ENCODE data around the gene PLVAP. TPM values are rescaled to one million over a fixed set of nuclear protein-coding genes. Genes with fewer than 3 reads are reported as not detected.

Gene PLVAP
- total RNA-seq, 1 experiment from 2014 or later: not detected

DNA sequence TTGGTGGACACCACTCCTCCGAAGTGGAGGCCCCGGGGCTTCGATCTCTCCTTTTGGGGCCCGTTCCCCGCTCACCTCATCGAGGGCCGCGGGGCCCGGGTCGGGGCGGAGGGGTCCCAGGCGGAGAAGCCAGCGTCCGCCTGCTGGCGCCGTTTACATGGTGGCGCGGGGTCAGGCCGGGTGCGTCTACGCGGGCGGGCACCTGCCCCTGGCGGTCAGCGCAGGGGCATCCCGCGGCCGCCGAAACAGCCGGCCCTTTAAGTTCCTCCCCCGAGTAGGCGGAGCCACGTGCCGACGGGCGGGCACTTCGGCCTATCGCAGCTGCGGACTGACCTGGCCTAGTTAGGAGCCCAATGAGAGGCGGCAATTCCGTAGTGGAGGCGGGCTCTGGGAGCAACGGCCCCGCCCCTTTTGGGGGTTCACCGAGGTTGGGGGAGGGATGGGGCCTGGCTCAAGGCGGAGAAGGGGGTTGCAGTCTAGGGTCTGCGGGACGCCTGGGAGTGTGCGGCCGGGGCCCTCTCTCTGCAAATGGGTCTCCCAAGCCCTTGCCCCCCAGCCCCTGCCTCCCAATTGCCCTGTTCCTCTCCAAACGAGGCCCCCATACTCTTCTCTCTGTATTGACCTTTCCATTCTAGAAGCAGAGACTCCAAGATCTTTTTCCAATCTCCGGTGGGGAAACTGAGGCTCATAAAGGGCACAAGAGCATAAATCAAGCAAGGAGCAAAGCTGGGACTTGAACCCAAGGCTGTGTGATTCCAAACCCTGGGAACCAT lies 73.8 kb downstream of the PLVAP start, which contains the start of gene ABHD8 (continued):
- peak; percentile 82 for TF ChIP-seq FOXK1 (CRISPR knock-in tag; IDR thresholded peaks at IDR 0.05)
- peak; percentile 99 for TF ChIP-seq SP1 (CRISPR knock-in tag; conservative IDR thresholded peaks at IDR 0.05)
- peak; percentile 87 for TF ChIP-seq NFYB (CRISPR knock-in tag; conservative IDR thresholded peaks at IDR 0.05; ENCODE audit: low read depth)
- peak; percentile 60; the same call in 1 of the 2 replicates for TF ChIP-seq CREM (CRISPR knock-in tag; IDR thresholded peaks at IDR 0.05)
- TF ChIP-seq, protein P1, sequence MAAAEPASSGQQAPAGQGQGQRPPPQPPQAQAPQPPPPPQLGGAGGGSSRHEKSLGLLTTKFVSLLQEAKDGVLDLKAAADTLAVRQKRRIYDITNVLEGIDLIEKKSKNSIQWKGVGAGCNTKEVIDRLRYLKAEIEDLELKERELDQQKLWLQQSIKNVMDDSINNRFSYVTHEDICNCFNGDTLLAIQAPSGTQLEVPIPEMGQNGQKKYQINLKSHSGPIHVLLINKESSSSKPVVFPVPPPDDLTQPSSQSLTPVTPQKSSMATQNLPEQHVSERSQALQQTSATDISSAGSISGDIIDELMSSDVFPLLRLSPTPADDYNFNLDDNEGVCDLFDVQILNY (CRISPR knock-in tag; IDR thresholded peaks at IDR 0.05): peak; percentile 70; the same call in 1 of the 2 replicates

DNA sequence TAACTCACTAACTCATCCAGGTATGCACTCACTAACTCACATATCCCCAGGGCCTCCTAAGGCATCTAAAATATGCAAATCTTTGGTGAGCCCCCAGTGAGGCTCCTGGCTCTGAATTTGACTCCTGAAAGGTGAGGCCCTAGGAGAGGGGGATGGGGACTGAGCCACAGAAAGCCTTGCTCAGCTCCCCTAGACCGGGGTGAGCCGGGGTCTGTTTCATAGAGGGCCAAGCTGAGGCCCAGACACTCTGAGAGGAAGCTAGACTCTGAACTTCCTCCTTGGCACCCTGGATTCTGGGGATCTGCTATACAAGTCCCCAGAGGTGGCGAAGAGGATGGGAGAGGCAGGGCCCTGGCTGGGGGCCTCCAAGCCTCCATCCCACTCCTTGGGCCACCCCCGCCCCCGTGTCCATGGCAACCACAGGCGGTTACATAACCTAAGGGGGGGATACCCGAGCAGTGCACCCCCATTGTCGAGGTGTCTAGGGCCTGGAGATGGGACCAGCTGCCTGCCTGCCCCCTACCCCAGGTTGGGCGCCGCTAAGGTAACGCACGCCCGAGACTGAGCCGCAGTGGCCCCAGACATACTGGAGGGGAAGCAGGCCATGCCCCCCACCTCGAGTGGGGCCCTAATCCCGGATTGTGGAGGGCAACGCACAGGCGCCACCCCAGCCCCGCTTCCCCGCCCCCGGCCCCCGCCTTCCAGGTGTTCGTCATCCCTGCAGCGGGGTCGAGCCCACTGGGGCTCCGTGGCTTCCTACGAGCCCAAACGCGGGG lies 74.6 kb downstream of the PLVAP start:
- H3K27me3 Mint-ChIP-seq (ENCODE audit: low read depth): no peaks in the 10 kb centered on the region
- ChIA-PET POLR2A (interaction anchor here (0.5 to 1.5 kb wide), 3 partner anchors 9 to 46 kb away, joined by 3 to 4 read pairs (median 3); no protein-coding TSS in a partner anchor), CTCF (interaction anchor here (0.9 to 1.2 kb wide), 4 partner anchors 8 to 31 kb away, joined by 3 to 12 read pairs (median 3); no protein-coding TSS in a partner anchor)
- peaks cover 5% of the 10 kb centered on the region for H3K9me3 Mint-ChIP-seq
- H3K27ac Mint-ChIP-seq: no peak overlapping the region
- ATAC-seq (no peak; the same call in 1 of the 2 replicates), DNase-seq (ENCODE audit: low spot score) (peak; percentile 40)
- H3K36me3 Mint-ChIP-seq: peaks cover 16% of the 10 kb centered on the region
- H3K4me3 Mint-ChIP-seq: peak overlapping the region; percentile 68
- peaks cover 31% of the 10 kb centered on the region for H3K4me1 Mint-ChIP-seq
- TF ChIP-seq OVOL2 (CRISPR knock-in tag; IDR thresholded peaks at IDR 0.05; ENCODE audit: borderline replicate concordance): no peak
- 0 out of 2 replicates have a peak, but pooled peaks have one; percentile 14 for TF ChIP-seq EMX1 (CRISPR knock-in tag; IDR thresholded peaks at IDR 0.05)
- TF ChIP-seq ZNF671 (CRISPR knock-in tag; IDR thresholded peaks at IDR 0.05): no peak
- TF ChIP-seq, protein P2, sequence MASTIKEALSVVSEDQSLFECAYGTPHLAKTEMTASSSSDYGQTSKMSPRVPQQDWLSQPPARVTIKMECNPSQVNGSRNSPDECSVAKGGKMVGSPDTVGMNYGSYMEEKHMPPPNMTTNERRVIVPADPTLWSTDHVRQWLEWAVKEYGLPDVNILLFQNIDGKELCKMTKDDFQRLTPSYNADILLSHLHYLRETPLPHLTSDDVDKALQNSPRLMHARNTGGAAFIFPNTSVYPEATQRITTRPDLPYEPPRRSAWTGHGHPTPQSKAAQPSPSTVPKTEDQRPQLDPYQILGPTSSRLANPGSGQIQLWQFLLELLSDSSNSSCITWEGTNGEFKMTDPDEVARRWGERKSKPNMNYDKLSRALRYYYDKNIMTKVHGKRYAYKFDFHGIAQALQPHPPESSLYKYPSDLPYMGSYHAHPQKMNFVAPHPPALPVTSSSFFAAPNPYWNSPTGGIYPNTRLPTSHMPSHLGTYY (CRISPR knock-in tag; IDR thresholded peaks at IDR 0.05): no peak
- TF ChIP-seq NR2C2 (CRISPR knock-in tag; IDR thresholded peaks at IDR 0.05): no peak
- TF ChIP-seq NR1H2 (CRISPR knock-in tag; IDR thresholded peaks at IDR 0.05): no peak
- 0 out of 2 replicates have a peak, but pooled peaks have one; percentile 5 for TF ChIP-seq FOXP1 (CRISPR knock-in tag; IDR thresholded peaks at IDR 0.05; ENCODE audit: borderline replicate concordance)
- no peak for TF ChIP-seq ZNF263 (CRISPR knock-in tag; IDR thresholded peaks at IDR 0.05; ENCODE audit: low read depth)

Other genes starting within 250 kb of the PLVAP start
- 13.9 to 15.4 TPM (median 14.2 TPM) in 3 replicates for gene USE1, start 162.0 kb downstream of the PLVAP start, total RNA-seq (2021)
- gene OCEL1, start 151.1 kb downstream of the PLVAP start, total RNA-seq (2021): 34.0 to 51.6 TPM (median 40.9 TPM) in 3 replicates
- gene NR2F6, start 131.4 kb downstream of the PLVAP start, total RNA-seq (2021): 144 to 149 TPM (median 145 TPM) in 3 replicates
- gene USHBP1, start 112.6 kb downstream of the PLVAP start, total RNA-seq (2021): 10.9 to 14.2 TPM (median 12.3 TPM) in 3 replicates
- gene BABAM1, start 109.9 kb downstream of the PLVAP start, total RNA-seq (2021): 139 to 147 TPM (median 146 TPM) in 3 replicates
- 9.1 to 12.9 TPM (median 10.2 TPM) in 3 replicates for gene ANKLE1, start 95.4 kb downstream of the PLVAP start, total RNA-seq (2021)
- gene ABHD8, start 73.9 kb downstream of the PLVAP start, total RNA-seq (2021): 13.2 to 18.1 TPM (median 17.6 TPM) in 3 replicates
- 117 to 130 TPM (median 122 TPM) in 3 replicates for gene MRPL34, start 71.5 kb downstream of the PLVAP start, total RNA-seq (2021)
- 36.2 to 42.8 TPM (median 37.0 TPM) in 3 replicates for gene DDA1, start 67.8 kb downstream of the PLVAP start, total RNA-seq (2021)
- gene ANO8, start 42.5 kb downstream of the PLVAP start, total RNA-seq (2021): 30.5 to 35.4 TPM (median 32.6 TPM) in 3 replicates
- 79.1 to 93.0 TPM (median 80.8 TPM) in 3 replicates for gene GTPBP3, start 39.8 kb downstream of the PLVAP start, total RNA-seq (2021)
- 0.37 to 0.87 TPM (median 0.76 TPM) in 3 replicates for gene CCDC194, start 16.9 kb upstream of the PLVAP start, total RNA-seq (2021)
- gene BST2, start 28.3 kb upstream of the PLVAP start, total RNA-seq (2021): 22.8 to 67.7 TPM (median 61.1 TPM) in 3 replicates
- 58.7 to 78.6 TPM (median 70.8 TPM) in 3 replicates for gene MVB12A, start 42.7 kb upstream of the PLVAP start, total RNA-seq (2021)
- 1.2 to 2.9 TPM (median 2.3 TPM) in 3 replicates for gene TMEM221, start 71.3 kb upstream of the PLVAP start, total RNA-seq (2021)
- gene NXNL1, start 83.6 kb upstream of the PLVAP start, total RNA-seq (2021): not detected in 3 replicates
- gene SLC27A1, start 93.2 kb upstream of the PLVAP start, total RNA-seq (2021): 8.6 to 12.1 TPM (median 10.1 TPM) in 3 replicates
- gene PGLS, start 134.3 kb upstream of the PLVAP start, total RNA-seq (2021): 81.7 to 108 TPM (median 108 TPM) in 3 replicates
- gene COLGALT1, start 178.3 kb upstream of the PLVAP start, total RNA-seq (2021): 54.0 to 71.7 TPM (median 67.1 TPM) in 3 replicates